Thyroid gland (tissue), 4 donors: ENCODE measurements around the gene KASH5. TPM values are rescaled to one million over a fixed set of nuclear protein-coding genes. Genes with fewer than 3 reads are reported as not detected.

Experiments used
- DNase-seq, 2 donors: peaks; one replicate each; pipeline ENCODE4 v3.0.0-alpha.2; 2019
- H3K27ac ChIP-seq, 3 donors: fragments of 200-600 bp; sonication (generic); 1 replicate in 2 of 3; 2 replicates in 1 of 3; pipeline ENCODE4 v1.5.1; 2016 to 2019; ENCODE audit warnings: mild to moderate bottlenecking in 1 of 3, moderate library complexity in 1 of 3
- H3K27me3 ChIP-seq: fragments of 200-600 bp; sonication (generic); one replicate; pipeline ENCODE4 v1.5.1; 2019
- H3K36me3 ChIP-seq, 2 donors: fragments of 200-600 bp; sonication (generic); one replicate each; pipeline ENCODE4 v1.5.1; 2016 to 2019
- H3K4me1 ChIP-seq, 2 donors: fragments of 200-600 bp; sonication (generic); one replicate each; pipeline ENCODE4 v1.5.1; 2017 to 2019
- H3K4me3 ChIP-seq, 3 donors: fragments of 200-600 bp; sonication (generic); replicated peaks in 1 of 3; 1 replicate in 2 of 3; 2 replicates in 1 of 3; pipeline ENCODE4 v1.5.1; 2016; ENCODE audit warnings: mild to moderate bottlenecking in 1 of 3
- H3K9me3 ChIP-seq: fragments of 200-600 bp; sonication (generic); one replicate; pipeline ENCODE4 v1.5.1; 2017
- CTCF ChIP-seq, 6 experiments: fragments of 200-600 bp in 3 of 6; fragments of 450-650 bp in 3 of 6; sonication (generic) in 3 of 6; IDR thresholded peaks; one replicate each; pipeline ENCODE4 v1.5.1; 2016 to 2019; ENCODE audit warnings: antibody characterized with exemption in 6 of 6, mild to moderate bottlenecking in 2 of 6, inconsistent platforms in 1 of 6, moderate library complexity in 1 of 6
- POLR2A ChIP-seq, 2 donors: fragments of 450-650 bp; IDR thresholded peaks; one replicate each; pipeline ENCODE4 v1.6.1; 2017; ENCODE audit warnings: antibody characterized with exemption in 2 of 2, mild to moderate bottlenecking in 2 of 2, moderate library complexity in 1 of 2
- WGBS, 2 donors: methylation state at CpG; one replicate each; pipeline ENCODE4 v1.1.5; 2017; 5-methylcytosine and 5-hydroxymethylcytosine counted together
- intact Hi-C: fragments of 100-400 bp; cut with DNase I; formaldehyde crosslinking; loops from one replicate; pipeline ENCODE4 v1.15.1; 2023
- total RNA-seq, 4 donors: library from RNA; depleted of rRNA; stranded (reverse); fragments of >200 nt; gene quantifications; one replicate each; pipeline ENCODE4 v1.2.3, GENCODE V29; 2016

The KASH5 gene
- total RNA-seq, 4 donors from 2014 or later = 1.3 TPM; not detected in 3

GRCh38 chr19:49423985-49424303, 35.9 kb downstream of the KASH5 start:
- peaks cover 9 to 31% of the 10 kb centered on the region in 2 donors for H3K4me1 ChIP-seq
- no peaks in the 10 kb centered on the region for H3K9me3 ChIP-seq
- no peak overlapping the region for H3K27ac ChIP-seq
- DNase-seq = no peak
- H3K27me3 ChIP-seq = peaks cover 58% of the 10 kb centered on the region
- H3K36me3 ChIP-seq = no peaks in the 10 kb centered on the region
- 17 to 20% methylated on average over 3 of the region's 3 CpGs for WGBS, 2 donors
- no peak overlapping the region for H3K4me3 ChIP-seq
- no peak for TF ChIP-seq CTCF (IDR thresholded peaks at IDR 0.05)
- intact Hi-C loops = no loop called here

- H3K4me3 ChIP-seq = no peak within 1 kb of the TSS
- TF ChIP-seq CTCF (IDR thresholded peaks at IDR 0.05) (no peak), POLR2A (IDR thresholded peaks at IDR 0.05) (no peak)
- H3K36me3 ChIP-seq = no peaks in the 10 kb centered on the region
- H3K9me3 ChIP-seq = no peaks in the 10 kb centered on the region
- DNase-seq = no peak
- intact Hi-C loops = no loop called here
- no peak within 1 kb of the TSS for H3K27ac ChIP-seq
- 48 to 55% methylated on average over 7 of the region's 7 CpGs for WGBS, 2 donors
- peaks cover 59% of the 10 kb centered on the region for H3K27me3 ChIP-seq
- H3K4me1 ChIP-seq = peaks cover 9 to 31% of the 10 kb centered on the region in 2 donors
These were observed 37.1 kb downstream of the KASH5 start, which contains the start of gene GFY for GRCh38 chr19:49425178-49425577. GFY (plus strand) TSS chr19:49425388; CDS start chr19:49426431, 1,043 bp downstream.

GRCh38 chr19:49425922-49426592, 38.0 kb downstream of the KASH5 start:
- H3K4me1 ChIP-seq = peaks cover 9 to 23% of the 10 kb centered on the region in 2 donors
- DNase-seq = no peak
- intact Hi-C loops = no loop called here
- WGBS, 2 donors = 4% methylated on average over 23 to 30 of the region's 30 CpGs
- peaks cover 59% of the 10 kb centered on the region for H3K27me3 ChIP-seq
- TF ChIP-seq CTCF (IDR thresholded peaks at IDR 0.05) = no peak
- H3K36me3 ChIP-seq = no peaks in the 10 kb centered on the region
- H3K4me3 ChIP-seq = no peak overlapping the region
- no peaks in the 10 kb centered on the region for H3K9me3 ChIP-seq
- no peak overlapping the region for H3K27ac ChIP-seq

GRCh38 chr19:49427339-49427738, 39.3 kb downstream of the KASH5 start:
- Histone ChIP-seq H3K27me3 (peaks cover 62% of the 10 kb centered on the region), H3K9me3 (no peaks in the 10 kb centered on the region), H3K4me3 (no peak overlapping the region), H3K27ac (no peak overlapping the region), H3K4me1 (peaks cover 9 to 16% of the 10 kb centered on the region in 2 donors), H3K36me3 (no peaks in the 10 kb centered on the region)
- no peak for TF ChIP-seq CTCF (IDR thresholded peaks at IDR 0.05)
- no peak for TF ChIP-seq POLR2A (IDR thresholded peaks at IDR 0.05)
- WGBS, 2 donors = 46 to 70% methylated on average over 3 to 10 of the region's 12 CpGs
- DNase-seq = no peak
- intact Hi-C loops = no loop called here

GRCh38 chr19:49427855-49428546, 40.0 kb downstream of the KASH5 start:
- H3K36me3 ChIP-seq = no peaks in the 10 kb centered on the region
- 0 to 1% methylated on average over 11 to 20 of the region's 45 CpGs for WGBS, 2 donors
- H3K4me1 ChIP-seq = peaks cover 9 to 10% of the 10 kb centered on the region in 2 donors
- TF ChIP-seq CTCF (IDR thresholded peaks at IDR 0.05) = no peak
- no peak for TF ChIP-seq POLR2A (IDR thresholded peaks at IDR 0.05)
- peak in 1 of 2 donors; percentile 19 for DNase-seq
- intact Hi-C loops = no loop called here
- no peaks in the 10 kb centered on the region for H3K9me3 ChIP-seq
- no peak overlapping the region for H3K27ac ChIP-seq
- peaks cover 63% of the 10 kb centered on the region for H3K27me3 ChIP-seq
- no peak overlapping the region for H3K4me3 ChIP-seq
